ENCODE results near the gene TMEM45A. TPM values are rescaled to one million over a fixed set of nuclear protein-coding genes. Genes with fewer than 3 reads are reported as not detected.
"Not testable (repeated sequence)": the region's sequence is repeated elsewhere in the genome, so short reads cannot be mapped to it uniquely, and the experiment has no call there.

Gene TMEM45A
- 0.73 TPM for total RNA-seq

DNA sequence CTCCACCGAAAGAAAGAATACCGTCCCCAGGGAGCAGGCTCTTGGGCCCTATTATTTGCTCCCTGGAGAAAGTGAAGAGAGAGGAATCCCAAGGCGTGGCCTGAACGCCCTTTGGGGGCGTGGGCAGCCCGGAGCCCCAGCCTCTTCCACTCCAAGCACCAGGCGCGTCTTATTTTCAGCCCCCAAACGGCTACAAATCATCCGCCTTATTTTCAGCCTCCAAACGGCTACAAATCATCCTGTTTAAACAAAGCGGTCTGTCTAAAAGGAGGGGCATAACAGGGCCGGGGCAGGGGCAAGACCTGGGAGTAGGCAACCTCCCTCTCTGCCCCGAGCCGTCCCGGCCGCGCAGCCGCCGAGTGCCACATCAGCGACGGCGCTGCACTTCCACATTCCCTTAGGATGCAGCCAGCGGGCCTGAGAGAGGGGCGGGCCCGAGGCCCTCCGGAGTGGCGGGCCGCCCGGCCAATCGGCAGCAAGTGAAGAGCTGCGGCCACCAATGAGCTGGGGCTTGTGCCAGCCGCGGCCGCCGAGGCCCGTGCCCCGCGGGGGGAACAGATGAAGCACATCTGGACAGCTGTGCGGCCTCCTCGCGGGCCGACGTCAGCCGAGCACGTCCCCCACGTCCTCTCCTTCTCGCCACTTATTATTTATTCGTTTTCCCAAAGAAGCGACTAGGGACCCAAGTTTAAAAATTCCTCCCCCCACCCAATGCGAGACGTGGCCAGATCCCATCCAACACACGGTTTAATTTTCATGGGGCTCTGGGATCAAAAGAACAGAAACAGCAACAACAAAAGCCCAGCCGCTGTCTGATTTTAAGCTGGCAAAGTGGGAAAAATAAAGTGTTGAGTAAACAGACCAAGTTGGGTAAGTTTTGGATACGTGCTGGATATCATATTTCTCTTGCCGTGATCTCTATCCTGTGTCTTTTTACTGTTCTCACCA, at the start of gene TMEM45A:
TSS of gene TMEM45A (plus strand) at position 561 of the 948 bp plus-strand sequence. CDS start 62,593 bp downstream, outside the sequence.
- Histone ChIP-seq H3K4me3 (ENCODE audit: low read length) (peak within 1 kb of the TSS; percentile 43), H3K9me3 (ENCODE audit: low read depth, low read length) (no peaks in the 10 kb centered on the region), H3K27me3 (ENCODE audit: insufficient read depth, low read length) (no peaks in the 10 kb centered on the region), H3K4me1 (ENCODE audit: insufficient read depth, low read length) (peaks cover 14% of the 10 kb centered on the region)

GRCh38 chr3:100443690-100444089, 48.7 kb upstream of the TMEM45A start:
- no peaks in the 10 kb centered on the region for H3K27me3 ChIP-seq (ENCODE audit: insufficient read depth, low read length)
- H3K4me1 ChIP-seq (ENCODE audit: insufficient read depth, low read length), result no peaks in the 10 kb centered on the region
- no peak overlapping the region for H3K4me3 ChIP-seq (ENCODE audit: low read length)
- no peaks in the 10 kb centered on the region for H3K9me3 ChIP-seq (ENCODE audit: low read depth, low read length)

DNA sequence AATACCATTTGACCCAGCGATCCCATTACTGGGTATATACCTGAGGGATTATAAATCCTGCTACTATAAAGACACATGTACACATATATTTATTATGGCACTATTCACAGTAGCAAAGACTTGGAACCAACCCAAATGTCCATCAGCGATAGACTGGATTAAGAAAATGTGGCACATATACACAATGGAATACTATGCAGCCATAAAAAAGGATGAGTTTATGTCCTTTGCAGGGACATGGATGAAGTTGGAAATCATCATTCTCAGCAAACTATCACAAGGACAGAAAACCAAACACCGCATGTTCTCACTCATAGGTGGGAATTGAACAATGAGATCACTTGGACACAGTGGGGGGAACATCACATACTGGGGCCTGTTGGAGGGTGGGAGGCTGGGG, 45.4 kb upstream of the TMEM45A start:
- H3K9me3 ChIP-seq (ENCODE audit: low read depth, low read length); H3K4me1 ChIP-seq (ENCODE audit: insufficient read depth, low read length); H3K27me3 ChIP-seq (ENCODE audit: insufficient read depth, low read length); H3K4me3 ChIP-seq (ENCODE audit: low read length): not testable (repeated sequence)

DNA sequence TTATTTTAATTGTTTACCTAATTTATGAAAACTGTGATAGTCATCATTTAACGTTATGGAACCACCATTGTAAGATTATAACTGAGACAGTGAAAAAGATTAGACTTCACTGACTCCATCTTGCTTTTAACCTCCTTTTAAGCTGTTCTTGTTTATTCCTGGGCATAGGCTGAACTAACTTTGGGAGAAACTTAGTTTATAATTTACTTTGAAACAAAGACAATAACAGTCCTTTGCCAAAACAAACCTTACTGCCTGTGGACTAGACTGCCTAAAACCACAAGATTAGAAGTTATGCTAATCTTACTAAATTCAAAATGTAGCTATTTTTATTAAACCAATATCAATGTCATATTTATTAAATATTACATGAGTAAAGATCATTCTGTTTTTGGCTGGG, 44.3 kb upstream of the TMEM45A start:
- no peaks in the 10 kb centered on the region for H3K4me1 ChIP-seq (ENCODE audit: insufficient read depth, low read length)
- no peak overlapping the region for H3K4me3 ChIP-seq (ENCODE audit: low read length)
- no peaks in the 10 kb centered on the region for H3K27me3 ChIP-seq (ENCODE audit: insufficient read depth, low read length)
- no peaks in the 10 kb centered on the region for H3K9me3 ChIP-seq (ENCODE audit: low read depth, low read length)

GRCh38 chr3:100449214-100449613, 43.2 kb upstream of the TMEM45A start:
- H3K9me3 ChIP-seq (ENCODE audit: low read depth, low read length), result no peaks in the 10 kb centered on the region
- H3K4me1 ChIP-seq (ENCODE audit: insufficient read depth, low read length), result no peaks in the 10 kb centered on the region
- H3K27me3 ChIP-seq (ENCODE audit: insufficient read depth, low read length), result no peaks in the 10 kb centered on the region
- no peak overlapping the region for H3K4me3 ChIP-seq (ENCODE audit: low read length)

DNA sequence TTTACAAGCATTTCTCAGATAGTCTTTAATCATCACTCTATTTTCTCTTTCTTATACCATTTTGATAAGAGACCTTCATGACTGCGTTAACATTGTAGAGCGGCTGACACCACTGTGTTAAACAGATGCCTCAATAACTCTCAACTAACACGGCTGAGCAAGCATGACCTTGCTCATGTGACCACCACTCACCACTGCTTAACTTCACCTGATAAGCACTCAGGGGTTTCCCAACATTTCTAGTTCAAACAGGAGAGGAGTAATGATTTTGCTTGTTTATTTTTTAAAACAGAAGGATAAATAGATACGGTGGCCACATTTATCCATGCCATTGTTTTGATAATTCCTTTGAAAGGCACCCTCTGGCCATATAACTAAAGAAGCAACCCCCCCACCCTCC, 37.7 kb upstream of the TMEM45A start:
- H3K4me1 ChIP-seq (ENCODE audit: insufficient read depth, low read length), result no peaks in the 10 kb centered on the region
- H3K9me3 ChIP-seq (ENCODE audit: low read depth, low read length), result no peaks in the 10 kb centered on the region
- H3K4me3 ChIP-seq (ENCODE audit: low read length), result no peak overlapping the region
- H3K27me3 ChIP-seq (ENCODE audit: insufficient read depth, low read length), result no peaks in the 10 kb centered on the region

DNA sequence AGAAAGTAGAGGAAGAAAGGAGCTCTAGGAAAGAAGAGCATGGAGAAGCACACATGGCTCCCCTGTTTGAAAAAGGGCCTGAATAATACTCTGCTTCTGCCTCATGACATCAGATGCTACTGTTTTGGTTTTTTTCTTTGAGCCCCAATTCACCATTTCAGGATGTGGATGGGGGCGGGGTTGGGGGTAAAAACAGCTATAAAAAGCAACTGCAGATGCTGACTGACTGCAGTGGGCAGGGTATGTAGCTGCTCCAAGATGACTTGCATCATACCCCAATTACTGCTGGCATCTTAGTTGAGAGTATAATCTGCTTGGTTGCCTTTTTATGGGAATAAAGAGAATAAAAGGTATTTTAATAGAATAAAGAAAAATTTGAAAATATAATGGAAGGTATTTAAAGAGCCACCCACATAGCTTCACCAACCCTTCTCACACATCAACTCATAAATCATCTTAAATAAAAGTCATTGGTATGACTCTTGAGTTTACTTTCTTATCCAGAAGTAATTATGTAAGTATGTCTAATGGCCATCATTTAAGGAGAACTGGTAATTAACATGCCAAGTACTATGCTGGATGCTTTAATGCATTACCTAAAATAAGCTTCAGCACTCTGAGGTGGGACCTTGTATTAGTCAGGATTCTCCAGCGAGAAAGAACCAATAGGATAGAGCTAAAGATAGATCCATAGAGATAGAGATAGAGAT, 36.4 kb upstream of the TMEM45A start:
- Histone ChIP-seq H3K4me3 (ENCODE audit: low read length) (no peak overlapping the region), H3K27me3 (ENCODE audit: insufficient read depth, low read length) (no peaks in the 10 kb centered on the region), H3K4me1 (ENCODE audit: insufficient read depth, low read length) (no peaks in the 10 kb centered on the region), H3K9me3 (ENCODE audit: low read depth, low read length) (no peaks in the 10 kb centered on the region)

- Histone ChIP-seq H3K9me3 (ENCODE audit: low read depth, low read length) (no peaks in the 10 kb centered on the region), H3K27me3 (ENCODE audit: insufficient read depth, low read length) (no peaks in the 10 kb centered on the region), H3K4me3 (ENCODE audit: low read length) (no peak overlapping the region), H3K4me1 (ENCODE audit: insufficient read depth, low read length) (no peaks in the 10 kb centered on the region)
These were observed 35.7 kb upstream of the TMEM45A start for GRCh38 chr3:100456745-100457144.

DNA sequence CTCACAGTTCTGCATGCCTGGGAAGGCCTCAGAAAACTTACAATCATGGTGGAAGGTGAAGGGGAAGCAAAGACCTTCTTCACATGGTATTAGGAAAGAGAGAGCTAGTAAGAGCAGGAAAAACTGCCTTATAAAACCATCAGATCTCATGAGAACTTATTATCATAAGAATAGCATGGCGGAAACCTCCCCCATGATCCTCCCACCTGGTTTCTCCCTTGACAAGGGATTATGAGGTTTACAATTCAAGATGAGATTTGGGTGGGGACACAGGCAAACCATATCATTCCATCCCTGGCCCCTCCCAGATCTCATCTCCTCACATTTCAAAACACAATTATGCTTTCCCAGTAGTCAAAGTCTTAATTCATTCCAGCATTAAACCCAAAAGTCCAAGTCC, 34.6 kb upstream of the TMEM45A start:
- H3K27me3 ChIP-seq (ENCODE audit: insufficient read depth, low read length), result no peaks in the 10 kb centered on the region
- H3K9me3 ChIP-seq (ENCODE audit: low read depth, low read length), result no peaks in the 10 kb centered on the region
- no peak overlapping the region for H3K4me3 ChIP-seq (ENCODE audit: low read length)
- H3K4me1 ChIP-seq (ENCODE audit: insufficient read depth, low read length), result no peaks in the 10 kb centered on the region

DNA sequence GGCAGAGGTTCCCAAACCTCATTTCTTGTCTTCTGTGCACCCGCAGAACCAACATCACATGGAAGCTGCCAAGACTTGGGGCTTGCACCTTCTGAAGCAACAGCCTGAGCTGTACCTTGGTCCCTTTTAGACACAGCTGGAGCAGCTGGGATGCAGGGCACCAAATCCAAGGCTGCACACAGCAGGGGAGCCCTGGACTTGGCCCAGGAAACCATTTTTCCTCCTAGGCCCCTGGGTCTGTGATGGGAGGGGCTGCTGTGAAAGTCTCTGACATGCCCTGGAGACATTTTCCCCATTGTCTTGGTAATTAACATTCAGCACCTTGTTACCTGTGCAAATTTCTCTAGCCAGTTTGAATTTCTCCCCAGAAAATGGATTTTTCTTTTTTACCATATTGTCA, 33.6 kb upstream of the TMEM45A start:
- Histone ChIP-seq H3K4me3 (ENCODE audit: low read length) (no peak overlapping the region), H3K27me3 (ENCODE audit: insufficient read depth, low read length) (no peaks in the 10 kb centered on the region), H3K4me1 (ENCODE audit: insufficient read depth, low read length) (no peaks in the 10 kb centered on the region), H3K9me3 (ENCODE audit: low read depth, low read length) (no peaks in the 10 kb centered on the region)

- H3K27me3 ChIP-seq (ENCODE audit: insufficient read depth, low read length), result no peaks in the 10 kb centered on the region
- no peaks in the 10 kb centered on the region for H3K9me3 ChIP-seq (ENCODE audit: low read depth, low read length)
- H3K4me3 ChIP-seq (ENCODE audit: low read length), result no peak overlapping the region
- peaks cover 10% of the 10 kb centered on the region for H3K4me1 ChIP-seq (ENCODE audit: insufficient read depth, low read length)
These were observed 29.4 kb upstream of the TMEM45A start for GRCh38 chr3:100463002-100463401.

GRCh38 chr3:100463646-100464155, 28.7 kb upstream of the TMEM45A start:
- peaks cover 10% of the 10 kb centered on the region for H3K4me1 ChIP-seq (ENCODE audit: insufficient read depth, low read length)

DNA sequence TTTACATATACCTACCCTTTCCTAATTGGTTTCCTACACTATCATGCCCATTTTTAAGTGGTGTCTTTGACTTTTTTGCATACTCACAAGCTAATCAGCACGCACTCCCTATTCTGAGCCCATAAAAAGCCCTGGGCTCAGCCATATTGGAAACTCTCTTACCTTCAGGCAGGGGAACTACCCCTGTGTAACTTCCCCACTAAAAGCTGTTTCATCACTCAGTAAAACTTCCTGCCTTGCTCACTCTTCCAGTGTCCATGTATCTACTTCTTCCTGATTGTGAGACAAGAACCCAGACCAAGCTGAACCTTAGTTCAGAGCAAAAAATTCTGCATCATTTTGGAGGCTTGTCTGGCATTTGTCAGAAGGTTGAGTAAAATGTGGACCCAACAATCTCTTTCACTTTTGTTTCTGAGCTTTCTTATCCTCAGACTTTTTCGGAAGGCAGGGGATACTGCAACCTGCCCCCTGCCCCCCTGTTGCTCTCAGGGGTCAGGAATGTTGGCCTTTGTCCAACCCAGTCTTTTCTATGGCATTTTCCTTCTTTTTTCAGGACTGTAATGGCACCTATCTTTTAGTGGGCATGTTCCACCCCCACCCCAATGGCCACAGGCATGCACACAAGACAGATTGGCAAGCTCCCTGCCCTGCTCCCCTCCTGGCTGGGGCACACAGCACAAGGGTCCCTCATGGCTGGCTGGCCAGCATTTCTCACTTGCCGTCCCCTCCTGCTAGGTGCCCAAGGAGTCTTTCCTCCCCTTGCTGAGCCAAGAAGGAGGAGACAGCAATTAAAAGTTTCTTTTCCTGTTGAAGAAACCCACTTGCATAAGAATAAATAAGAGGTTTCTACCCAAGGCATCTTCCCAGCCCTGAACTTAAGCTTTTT, 26.3 kb upstream of the TMEM45A start:
- peaks cover 10% of the 10 kb centered on the region for H3K4me1 ChIP-seq (ENCODE audit: insufficient read depth, low read length)
- H3K27me3 ChIP-seq (ENCODE audit: insufficient read depth, low read length), result no peaks in the 10 kb centered on the region
- H3K9me3 ChIP-seq (ENCODE audit: low read depth, low read length), result no peaks in the 10 kb centered on the region
- H3K4me3 ChIP-seq (ENCODE audit: low read length), result no peak overlapping the region

More at GRCh38 chr3:100463646-100464155, 28.7 kb upstream of the TMEM45A start:
- H3K4me3 ChIP-seq (ENCODE audit: low read length), result no peak overlapping the region
- no peaks in the 10 kb centered on the region for H3K27me3 ChIP-seq (ENCODE audit: insufficient read depth, low read length)
- H3K9me3 ChIP-seq (ENCODE audit: low read depth, low read length), result no peaks in the 10 kb centered on the region

DNA sequence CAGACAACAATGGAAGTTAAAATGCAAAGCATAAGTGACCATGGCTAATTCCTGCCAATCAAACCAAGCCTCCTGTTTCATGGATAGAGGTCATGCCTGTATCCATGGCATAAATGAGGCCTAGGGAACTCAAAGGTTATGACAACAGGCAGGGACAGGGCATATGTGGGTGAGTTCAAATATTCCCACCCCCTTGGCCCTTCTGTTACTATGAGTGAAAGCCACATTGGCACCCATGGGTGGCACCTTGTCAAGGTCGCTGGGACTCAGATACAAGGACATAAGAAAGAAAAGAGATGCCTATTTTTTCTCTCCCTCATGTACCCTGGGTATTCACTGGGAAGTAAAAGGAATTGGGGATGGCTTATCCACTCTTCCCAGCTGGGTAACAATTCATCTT, 25.3 kb upstream of the TMEM45A start:
- H3K27me3 ChIP-seq (ENCODE audit: insufficient read depth, low read length), result no peaks in the 10 kb centered on the region
- no peaks in the 10 kb centered on the region for H3K9me3 ChIP-seq (ENCODE audit: low read depth, low read length)
- H3K4me3 ChIP-seq (ENCODE audit: low read length), result no peak overlapping the region
- peaks cover 10% of the 10 kb centered on the region for H3K4me1 ChIP-seq (ENCODE audit: insufficient read depth, low read length)
